Stimulated activated CD4-positive, alpha-beta T cell treated with anti-CD3 and anti-CD28 coated beads, Interleukin-4, amount 100 ng/mL, for 48 hours (primary cell): Measurements from ENCODE around the gene HDAC4.
"Not testable (repeated sequence)": the region's sequence is repeated elsewhere in the genome, so short reads cannot be mapped to it uniquely, and the experiment has no call there.

Source experiments
- DNase-seq, 2 donors: peaks; one replicate each; pipeline ENCODE4 v3.0.0-alpha.2; 2020; ENCODE audit warnings: low read depth in 2 of 2

The HDAC4 gene

GRCh38 chr2:239187464-239188253, 213.2 kb downstream of the HDAC4 start:
- no peak for DNase-seq

DNA sequence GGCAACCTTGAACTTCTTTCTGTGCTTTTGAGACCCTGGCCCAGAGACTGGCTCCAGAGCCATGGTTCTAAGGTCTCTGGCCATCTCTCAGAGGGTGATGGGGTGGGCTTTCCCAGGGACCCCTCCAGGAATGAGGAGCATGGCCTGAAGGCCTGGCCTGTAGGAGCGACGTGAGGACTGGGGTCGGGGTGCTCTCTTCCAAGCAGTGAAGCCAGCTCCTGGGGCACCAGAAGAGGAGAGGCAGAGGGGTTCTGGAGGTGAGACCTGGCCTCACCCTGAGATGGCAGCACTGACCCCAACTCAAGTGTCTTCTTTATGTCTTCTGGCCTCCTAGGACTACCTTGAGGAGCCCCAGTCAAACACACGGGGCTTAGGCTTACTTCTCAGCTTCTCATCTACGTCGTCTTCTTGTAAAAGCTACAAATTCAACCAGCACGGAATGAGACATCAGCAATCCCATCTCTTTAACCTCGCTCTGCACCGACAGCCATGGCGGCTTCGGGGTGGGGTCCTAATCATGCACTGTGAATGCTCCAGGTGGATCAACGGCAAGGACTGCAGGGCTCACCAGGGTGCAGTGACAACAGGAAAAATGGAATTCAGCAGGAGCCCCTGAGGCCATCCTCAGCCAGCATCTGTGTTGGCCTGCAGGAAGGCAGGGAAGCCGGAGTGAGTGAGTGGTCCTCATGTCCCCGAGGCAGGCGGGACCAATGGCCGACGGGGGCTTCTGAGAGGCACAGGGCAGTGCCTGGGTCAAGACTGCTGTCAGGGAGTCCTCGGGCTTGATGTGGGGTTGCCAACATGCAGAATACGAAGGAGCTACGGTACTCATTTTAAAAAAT, 214.1 kb downstream of the HDAC4 start:
- DNase-seq = no peak

DNA sequence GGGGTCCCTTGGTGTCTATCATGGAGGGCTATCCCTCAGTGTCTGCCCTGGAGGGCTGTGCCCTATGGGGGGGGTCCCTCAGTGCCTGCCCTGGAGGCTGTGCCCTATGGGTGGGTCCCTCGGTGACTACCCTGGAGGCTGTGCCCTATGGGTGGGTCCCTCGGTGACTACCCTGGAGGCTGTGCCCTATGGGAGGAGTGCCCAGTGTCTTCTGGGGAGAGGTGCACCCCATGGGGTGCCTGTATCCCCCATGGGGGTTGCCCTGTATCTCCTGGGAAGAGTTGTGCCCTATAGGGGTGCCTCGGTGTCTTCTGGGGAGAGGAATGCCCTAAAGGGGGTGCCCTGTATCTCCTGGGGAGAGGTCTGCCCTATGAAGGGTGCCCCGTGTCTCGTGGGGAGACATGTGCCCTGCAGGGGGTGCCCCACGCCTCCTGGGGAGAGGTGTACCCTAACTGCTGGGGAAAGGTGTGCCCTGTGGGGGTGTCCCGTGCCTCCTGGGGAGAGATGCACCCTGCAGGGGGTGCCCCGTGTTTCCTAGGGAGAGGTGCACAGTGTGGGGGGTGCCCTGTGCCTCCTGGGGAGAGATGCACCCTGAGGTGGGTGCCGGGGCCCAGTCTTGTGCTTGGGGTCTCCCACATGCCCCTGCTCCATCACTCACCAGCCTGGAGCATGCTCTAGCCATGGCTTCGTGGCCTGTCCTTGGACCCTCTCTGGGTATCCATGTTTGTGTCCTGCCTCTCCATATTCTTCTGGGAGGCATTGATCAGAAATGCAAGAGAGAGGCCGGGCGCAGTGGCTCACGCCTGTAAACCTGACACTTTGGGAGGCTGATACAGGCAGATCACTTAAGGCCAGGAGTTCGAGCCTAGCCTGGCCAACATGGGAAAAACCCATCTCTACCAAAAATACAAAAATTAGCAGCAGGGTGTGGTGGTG, 215.6 kb downstream of the HDAC4 start:
- no peak for DNase-seq

GRCh38 chr2:239184179-239184578, 216.6 kb downstream of the HDAC4 start:
- DNase-seq = no peak

DNA sequence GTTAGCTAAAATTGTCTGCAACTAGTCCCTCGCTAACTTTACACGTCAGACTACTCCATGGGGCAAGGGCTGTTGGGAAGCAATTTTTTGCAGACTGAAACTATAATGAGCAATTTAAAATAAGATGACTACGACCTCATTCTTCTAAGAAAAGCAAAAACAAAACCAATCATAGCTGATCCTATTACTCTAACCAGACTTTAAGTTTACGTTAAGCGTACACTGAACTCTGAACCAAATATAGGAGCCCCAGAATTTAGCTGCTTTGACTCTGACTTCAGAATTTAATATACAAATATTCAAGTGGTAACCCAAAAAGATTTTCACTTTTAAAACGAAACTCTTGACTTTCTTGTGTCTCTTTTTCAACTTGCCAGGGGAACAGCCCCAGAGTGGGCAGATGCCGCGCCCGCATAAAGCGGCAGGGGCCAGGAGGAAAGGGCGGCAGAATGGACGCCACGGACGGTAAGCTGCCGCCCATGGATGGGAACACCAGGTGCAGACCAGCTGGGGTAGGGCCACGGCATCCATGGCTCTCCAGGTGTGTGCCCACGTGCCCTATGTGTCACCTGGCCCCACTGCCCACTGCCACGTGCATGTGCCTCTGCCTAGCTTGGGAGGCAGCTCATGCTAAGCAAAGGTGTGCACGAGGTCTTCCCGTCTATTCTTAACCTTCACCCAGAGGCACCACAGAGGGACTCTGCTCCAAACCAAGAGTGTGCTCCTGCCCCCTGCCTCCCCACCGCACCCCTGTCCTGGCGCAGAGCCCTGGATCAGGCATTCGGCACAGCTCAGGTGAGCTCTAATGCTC, 217.6 kb downstream of the HDAC4 start:
- DNase-seq = no peak

- DNase-seq = no peak
Observed at GRCh38 chr2:239181903-239182581, 218.8 kb downstream of the HDAC4 start.

- no peak for DNase-seq
Observed at GRCh38 chr2:239181074-239181902, 219.5 kb downstream of the HDAC4 start.

DNA sequence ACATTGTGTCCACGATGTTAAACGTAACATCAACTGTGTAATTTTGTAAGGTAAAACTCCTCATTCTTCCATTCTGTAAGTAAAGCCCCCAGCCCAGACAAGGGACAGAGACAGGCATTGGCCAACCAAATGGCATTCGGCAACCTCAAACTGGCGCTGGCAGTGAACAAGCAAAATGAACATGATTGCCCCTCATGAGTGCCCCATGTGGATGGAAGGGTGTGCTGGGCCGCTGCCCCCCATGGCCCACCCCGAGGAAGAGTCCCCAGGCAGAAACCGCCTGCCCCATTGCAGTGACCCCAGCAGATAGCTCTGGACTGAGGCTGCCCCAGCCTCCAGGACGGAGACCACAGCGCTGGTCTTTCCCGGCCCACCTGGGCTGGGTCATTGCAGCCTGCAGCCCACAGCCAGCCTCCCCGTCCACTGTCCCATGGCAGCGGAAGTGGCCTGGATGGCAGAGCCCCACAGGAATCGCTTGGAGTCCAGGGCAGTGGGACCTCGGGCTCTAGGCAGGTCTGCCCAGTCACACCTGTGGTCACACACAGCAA, 220.2 kb downstream of the HDAC4 start:
- no peak for DNase-seq

DNA sequence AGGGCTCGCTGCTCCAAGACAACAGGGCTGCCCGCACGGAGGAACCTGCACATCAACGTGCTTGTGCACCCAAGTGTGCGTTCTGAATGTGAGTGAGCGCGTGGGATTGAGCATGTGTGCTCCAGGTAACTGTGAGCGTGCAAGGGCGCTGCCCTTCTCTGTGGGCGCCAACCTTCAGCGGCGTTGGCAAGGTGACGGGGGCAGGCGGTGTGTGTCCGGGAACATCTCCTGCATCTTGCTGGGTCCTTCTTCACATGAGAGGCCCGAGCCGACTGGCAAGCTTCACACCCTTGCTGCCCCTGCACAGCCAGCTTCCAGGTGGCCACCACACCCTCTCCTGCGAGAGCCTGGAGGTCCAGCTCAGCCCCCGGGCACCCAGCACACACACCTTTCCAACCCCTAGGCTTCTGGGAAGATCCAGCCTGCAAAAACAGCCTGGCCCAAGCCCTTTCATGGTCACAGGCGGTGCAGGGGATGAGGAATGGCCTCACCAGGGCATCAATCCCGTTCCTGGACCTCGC, 220.9 kb downstream of the HDAC4 start:
- DNase-seq = no peak

- DNase-seq = no peak
Observed at GRCh38 chr2:239178954-239179353, 221.9 kb downstream of the HDAC4 start.

DNA sequence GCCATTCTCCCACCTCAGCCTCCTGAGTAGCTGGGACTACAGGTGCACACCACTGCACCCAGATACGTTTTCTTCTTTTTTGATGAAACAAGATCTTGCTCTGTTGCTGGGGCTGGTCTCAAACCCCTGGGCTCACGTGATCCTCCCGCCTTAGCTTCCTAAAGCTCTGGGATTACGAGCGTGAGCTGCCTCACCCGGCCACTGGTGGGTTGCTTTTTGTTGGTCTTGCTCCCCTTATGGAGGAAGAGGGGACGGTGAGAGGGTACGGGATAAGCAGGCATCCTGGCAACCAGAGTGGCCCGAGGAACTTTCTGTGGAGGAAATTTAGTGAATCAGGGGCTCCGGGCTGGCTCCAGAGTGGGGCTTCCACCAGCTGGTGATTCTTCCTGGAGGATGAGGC, 222.3 kb downstream of the HDAC4 start:
- DNase-seq = no peak

DNA sequence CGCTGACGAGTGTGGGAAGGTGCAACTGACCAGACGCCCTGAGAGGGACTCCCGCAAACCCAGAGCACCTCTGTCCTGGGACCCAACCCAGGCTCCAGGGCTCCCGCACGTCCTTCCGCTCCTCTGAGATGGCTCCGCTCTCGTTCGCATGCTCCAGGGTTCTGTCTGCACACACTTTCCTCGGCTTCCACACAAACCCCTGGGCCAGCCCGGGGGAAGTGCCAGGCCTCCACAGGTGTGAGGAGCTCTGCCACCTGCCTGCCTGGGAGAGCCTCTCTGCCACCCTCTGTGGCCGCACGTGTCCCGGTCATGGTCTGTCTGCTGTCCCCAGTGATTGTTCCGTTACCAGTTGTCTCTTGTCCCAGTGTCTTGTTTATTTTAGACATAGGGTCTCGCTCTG, 222.9 kb downstream of the HDAC4 start:
- no peak for DNase-seq

GRCh38 chr2:239177325-239177724, 223.5 kb downstream of the HDAC4 start:
- DNase-seq = no peak

DNA sequence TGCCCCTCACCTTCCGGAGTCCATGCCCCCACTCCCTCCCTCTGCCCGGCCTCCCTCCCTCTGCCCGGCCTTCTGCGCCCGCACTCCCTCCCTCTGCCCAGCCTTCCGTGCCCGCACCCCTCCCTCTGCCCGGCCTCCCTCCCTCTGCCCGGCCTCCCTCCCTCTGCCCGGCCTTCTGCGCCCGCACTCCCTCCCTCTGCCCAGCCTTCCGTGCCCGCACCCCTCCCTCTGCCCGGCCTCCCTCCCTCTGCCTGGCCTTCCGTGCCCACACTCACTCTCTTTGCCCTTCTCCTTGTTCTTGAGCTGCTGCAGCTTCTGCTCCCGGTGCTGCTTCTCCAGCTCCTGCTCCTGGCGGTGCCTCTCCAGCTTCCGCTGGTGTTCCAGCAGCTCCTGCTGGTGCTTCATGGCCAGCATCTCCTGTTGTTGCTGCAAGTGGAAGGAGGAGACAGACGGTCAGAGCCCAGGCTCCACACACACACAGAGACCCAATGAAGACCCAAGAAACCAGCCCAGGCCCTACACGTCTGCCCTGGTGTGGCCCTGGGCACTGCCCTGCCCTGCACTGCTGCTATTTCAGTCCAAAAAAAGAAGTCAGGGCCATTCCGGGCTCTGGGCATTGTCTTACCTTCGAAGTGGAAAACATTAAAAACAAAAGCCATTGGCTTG, 224.5 kb downstream of the HDAC4 start:
- DNase-seq = not testable (repeated sequence)

DNA sequence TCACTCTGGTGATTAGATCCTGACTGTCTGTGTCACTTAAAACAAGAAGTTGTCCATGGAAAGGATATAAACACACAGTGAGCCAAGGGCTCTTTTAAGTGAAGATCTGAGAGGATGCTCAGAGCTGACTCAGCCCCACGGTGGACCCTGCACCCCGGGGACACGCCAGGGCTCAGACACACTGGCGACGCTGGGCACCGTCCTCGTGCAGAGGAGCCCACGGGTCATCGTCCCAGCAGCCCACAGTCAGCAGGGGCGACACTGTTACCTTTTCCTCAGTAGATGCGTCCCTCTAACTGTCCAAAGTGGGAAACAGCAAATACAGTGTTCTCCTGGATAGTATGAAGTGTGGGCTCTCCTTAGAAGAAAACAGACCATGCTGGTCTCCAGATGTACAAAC, 225.6 kb downstream of the HDAC4 start:
- no peak for DNase-seq

DNA sequence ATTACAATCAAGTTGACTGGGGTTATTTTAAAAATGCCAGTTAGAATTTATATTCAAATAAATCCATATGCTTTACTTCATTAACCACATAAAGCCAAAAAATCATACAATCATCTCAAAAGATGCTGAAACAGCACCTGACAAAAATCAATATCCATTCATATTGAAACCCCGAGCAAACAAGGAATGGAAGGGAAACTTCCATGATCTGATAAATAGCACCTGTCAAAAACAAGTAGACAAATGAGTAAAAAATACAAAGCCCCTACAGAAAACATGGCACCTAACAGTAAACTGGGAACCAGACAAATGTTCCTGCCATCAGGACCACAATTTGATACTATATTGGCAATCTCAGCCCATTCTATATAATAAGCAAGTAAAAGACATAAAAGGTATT, 227.5 kb downstream of the HDAC4 start:
- no peak for DNase-seq

DNA sequence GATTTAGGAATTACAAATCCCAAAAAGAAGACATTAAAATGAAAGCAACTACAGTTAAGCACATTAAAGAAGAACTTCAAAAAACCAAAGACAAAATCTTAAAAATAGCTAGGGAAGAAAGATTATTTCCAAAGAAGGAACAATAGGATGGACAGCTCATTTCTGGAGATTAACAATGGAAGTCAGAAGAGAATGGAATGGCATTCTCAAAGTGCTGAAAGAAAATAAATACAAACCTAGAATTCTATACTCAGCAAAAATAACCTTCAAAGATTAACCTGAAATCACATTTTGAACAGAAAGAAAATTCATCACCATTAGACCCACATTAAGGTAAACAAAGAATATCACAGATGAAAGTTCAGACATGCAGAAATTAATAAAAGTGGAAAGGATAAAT, 229.2 kb downstream of the HDAC4 start:
- no peak for DNase-seq

- DNase-seq = no peak
Observed at GRCh38 chr2:239169311-239170048, 231.3 kb downstream of the HDAC4 start.
